NOMO-1 treated with dmso at 0.1 percent for 144 hours (cell line): ENCODE measurements around the gene BICD2.

Experiments
- DNase-seq: peaks from one replicate; lab custom pipeline; 2025; ENCODE audit not compliant: unreplicated experiment; lab: John Stamatoyannopoulos, UW

Gene BICD2

GRCh38 chr9:92716557-92716956, 48.1 kb downstream of the BICD2 start:
- no peak for DNase-seq

- no peak for DNase-seq
Measured at GRCh38 chr9:92715488-92716231, 49.0 kb downstream of the BICD2 start.

DNA sequence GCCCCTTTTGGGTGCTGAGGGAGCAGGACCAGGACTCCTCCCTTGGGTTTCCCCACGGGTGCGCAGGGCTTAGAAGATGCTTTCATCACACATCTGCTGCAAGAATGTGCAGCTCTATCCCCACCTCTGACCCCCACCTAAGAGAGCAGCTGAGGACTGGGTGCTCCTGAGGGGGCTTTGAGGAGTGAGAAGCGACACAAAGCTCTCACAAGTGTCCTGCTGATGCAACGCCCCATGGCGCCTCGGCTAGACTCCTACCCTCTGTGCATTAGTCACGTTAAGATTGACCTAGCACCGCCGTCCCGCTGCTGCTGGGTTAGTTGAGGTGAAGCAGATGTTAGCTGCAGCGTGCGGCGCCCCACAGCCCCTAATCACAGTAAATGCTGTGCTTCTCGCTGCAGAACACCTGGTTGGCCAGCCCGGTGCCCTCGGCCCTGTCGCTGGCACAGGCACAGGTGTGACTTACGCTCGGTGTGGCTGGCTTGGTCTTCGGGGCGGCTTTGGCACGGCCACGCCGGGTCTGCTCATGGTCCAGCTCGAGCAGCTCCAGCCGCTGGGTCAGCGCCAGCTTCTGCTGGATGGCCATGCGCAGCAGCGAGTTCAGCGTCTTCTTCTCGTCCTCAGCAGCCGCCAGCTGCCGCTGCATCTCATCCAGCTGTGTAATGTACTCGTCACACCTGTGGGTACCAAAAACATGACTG, 49.7 kb downstream of the BICD2 start:
- no peak for DNase-seq

GRCh38 chr9:92714016-92714415, 50.6 kb downstream of the BICD2 start:
- no peak for DNase-seq

GRCh38 chr9:92713528-92713927, 51.1 kb downstream of the BICD2 start:
- DNase-seq: no peak

GRCh38 chr9:92712767-92713166, 51.9 kb downstream of the BICD2 start:
- DNase-seq: no peak

- DNase-seq: peak; percentile 20
Measured at GRCh38 chr9:92711844-92712243, 52.8 kb downstream of the BICD2 start.

DNA sequence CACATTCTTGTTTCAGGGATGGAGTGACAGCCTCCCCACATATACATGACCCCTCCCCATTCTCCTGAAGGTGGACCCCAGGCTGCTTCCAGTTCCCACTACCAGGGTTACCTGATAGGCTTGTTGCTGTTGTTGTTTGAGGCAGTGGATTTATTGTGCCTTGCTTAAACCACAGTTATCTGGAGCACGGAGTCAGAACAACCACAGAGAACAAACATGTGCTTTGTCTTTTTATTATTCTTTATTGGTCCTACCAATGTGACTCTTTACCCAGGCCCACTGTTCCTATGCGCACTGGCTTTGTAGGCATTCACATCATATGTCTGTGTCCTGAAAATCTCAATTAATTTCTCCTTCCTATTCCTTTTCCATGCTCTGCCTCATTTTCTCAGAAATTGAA, 53.5 kb downstream of the BICD2 start:
- DNase-seq: no peak

DNA sequence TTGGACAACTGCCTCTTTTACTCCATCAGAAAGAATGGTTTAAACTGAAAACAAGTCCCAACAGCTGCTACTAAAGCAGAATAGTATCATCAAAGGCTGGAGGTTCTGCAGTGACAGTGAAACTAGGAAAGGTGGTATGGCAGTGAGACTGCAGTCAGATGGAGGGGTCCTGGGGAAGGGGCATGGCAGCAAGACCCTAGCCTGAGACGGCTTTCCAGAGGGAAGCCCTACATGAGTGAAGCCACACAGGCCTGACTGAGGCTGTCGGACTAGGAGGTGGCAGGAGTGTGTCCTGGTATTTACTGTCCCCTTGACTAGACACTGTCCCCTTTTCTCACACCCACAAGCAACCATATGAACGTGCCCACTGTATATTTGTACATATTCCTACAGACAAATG, 54.3 kb downstream of the BICD2 start:
- no peak for DNase-seq

GRCh38 chr9:92709954-92710353, 54.7 kb downstream of the BICD2 start:
- DNase-seq: no peak

- DNase-seq: no peak
Measured at GRCh38 chr9:92709240-92709639, 55.4 kb downstream of the BICD2 start.

DNA sequence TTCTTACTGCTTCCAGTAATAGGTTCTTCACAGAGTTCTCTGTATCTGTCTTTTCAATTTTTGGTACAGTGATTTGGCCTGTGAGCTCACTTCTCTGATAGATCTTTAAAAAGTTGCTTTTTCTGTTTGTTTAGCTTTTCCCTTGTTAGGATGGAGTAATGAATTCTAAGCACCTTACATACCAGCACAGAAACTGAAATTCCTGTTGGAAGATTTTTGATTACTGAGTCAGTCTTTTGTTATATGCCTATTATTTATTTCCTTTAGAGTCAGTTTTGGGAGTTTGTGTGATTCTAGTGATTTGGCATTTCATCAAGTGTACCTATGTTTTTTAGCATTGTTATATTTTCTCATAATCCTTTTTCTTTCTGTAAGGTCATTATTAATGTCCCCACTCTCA, 57.1 kb downstream of the BICD2 start:
- no peak for DNase-seq

DNA sequence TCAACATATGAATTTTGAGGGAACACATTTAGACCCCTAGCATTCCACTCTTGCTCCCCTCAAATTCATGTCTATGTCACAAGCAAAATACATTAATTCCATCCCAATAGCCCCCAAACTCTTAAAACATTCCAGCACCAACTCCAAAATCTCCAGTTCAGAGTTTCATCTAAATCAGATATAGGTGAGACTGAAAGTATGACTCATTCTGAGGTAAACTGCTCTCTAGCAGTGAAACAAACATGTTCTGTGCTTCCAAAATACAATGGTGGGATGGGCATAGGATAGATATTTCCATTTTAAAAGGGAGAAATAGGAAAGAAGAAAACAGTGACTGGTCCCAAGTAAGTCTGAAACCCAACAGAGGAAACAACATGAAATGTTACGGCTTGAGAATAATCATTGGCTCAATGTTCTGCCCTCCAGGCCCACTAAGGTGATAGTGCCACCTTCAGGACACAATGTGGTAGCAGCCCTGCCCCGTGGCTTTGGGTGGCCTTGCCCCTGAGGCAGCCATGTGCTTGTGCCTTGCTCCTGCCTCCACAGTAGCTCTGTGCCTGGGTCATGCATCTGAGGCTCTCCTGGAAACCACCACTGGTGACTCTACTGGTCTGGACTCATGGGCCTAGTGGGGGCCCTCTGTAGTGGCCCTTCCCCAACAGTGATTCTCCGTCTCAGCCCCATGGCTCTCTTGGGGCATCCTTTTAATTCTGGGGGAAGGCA, 58.3 kb downstream of the BICD2 start:
- no peak for DNase-seq

- no peak for DNase-seq
Measured at GRCh38 chr9:92704528-92704927, 60.1 kb downstream of the BICD2 start.

GRCh38 chr9:92696619-92697018, 68.0 kb downstream of the BICD2 start:
- no peak for DNase-seq

DNA sequence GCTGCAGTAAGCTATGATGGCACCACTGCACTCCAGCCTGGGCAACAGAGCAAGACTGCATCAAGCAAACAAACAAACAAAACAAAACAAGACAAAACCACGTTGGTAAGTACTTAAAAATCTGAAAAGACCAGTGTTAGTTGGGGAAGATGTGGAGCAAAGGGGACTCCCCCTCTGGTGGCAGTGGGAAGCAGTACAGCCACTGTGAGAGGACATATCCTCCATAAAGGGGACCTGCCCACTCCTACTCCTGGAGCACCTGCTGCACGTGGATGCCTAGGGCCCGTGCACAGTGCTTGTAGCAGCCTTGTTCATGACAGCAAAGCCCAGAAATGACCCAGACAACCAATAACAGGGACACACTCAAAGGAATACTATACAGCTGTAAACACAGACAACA, 77.7 kb downstream of the BICD2 start:
- DNase-seq: no peak

- DNase-seq: no peak
Measured at GRCh38 chr9:92685022-92685421, 79.6 kb downstream of the BICD2 start.

GRCh38 chr9:92682269-92682668, 82.4 kb downstream of the BICD2 start:
- DNase-seq: no peak

- DNase-seq: no peak
Measured at GRCh38 chr9:92680166-92681119, 84.2 kb downstream of the BICD2 start.

- no peak for DNase-seq
Measured at GRCh38 chr9:92679413-92680165, 85.0 kb downstream of the BICD2 start.
